ENCODE results near the gene WIPF2.
"Not testable (repeated sequence)": the region's sequence is repeated elsewhere in the genome, so short reads cannot be mapped to it uniquely, and the experiment has no call there.

The WIPF2 gene

GRCh38 chr17:40231928-40232327 lies 12.8 kb downstream of the WIPF2 start:
- TF ChIP-seq ZNF362 (tag by site-specific recombination; IDR thresholded peaks at IDR 0.05): peak; percentile 57; the same call in 1 of the 2 replicates
- POLR2A ChIA-PET: interaction anchor here (0.6 to 0.9 kb wide), 3 partner anchors 13 to 82 kb away, joined by 3 to 6 read pairs (median 6); partner anchors contain the start of gene WIPF2
- H3K4me3 ChIP-seq (ENCODE audit: low read depth, low read length); H3K27ac ChIP-seq (ENCODE audit: extremely low read depth, low read depth, low read length); H3K9me3 ChIP-seq (ENCODE audit: control insufficient read depth, insufficient read depth, low read depth, low read length); H3K4me1 ChIP-seq (ENCODE audit: control insufficient read depth, insufficient read depth, low read length): not testable (repeated sequence)
- CTCF ChIA-PET: interaction anchor here (0.5 to 0.9 kb wide), 4 partner anchors 13 to 627 kb away, joined by 3 to 4 read pairs (median 4); partner anchors contain the start of gene WIPF2
- H3K36me3 ChIP-seq (ENCODE audit: control insufficient read depth in 2 of 2, insufficient read depth in 1 of 2, low read length in 2 of 2): peaks cover 19 to 20% of the 10 kb centered on the region in 2 experiments

DNA sequence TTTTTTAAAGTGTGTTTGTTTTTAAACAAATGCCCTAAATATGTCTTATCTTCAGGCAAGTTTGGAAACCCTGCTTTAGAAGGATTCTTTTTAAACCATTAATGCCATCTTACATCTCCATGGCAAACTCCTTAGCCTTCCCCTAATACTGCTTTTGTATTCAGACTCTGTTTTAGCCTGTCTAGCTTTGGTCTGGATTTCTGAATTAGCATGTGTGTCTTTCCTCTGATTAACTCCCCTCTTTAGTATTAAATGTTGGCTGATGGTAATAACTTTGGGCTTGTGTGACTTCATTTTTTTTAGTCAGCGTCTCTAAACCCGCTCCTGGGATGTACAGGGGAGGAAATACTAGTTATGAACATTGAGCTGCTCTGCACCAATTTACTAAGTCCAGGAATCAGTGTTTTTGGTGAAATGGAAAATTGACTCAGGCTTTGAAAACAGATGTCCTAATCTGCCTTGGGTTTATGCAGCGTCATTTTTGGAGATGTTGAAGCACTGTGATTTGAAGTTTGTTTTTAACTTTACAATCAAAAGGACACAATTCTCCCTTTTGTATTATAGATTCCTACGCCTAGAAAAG lies 22.2 kb downstream of the WIPF2 start:
- peaks cover 3% of the 10 kb centered on the region; the same call in 1 of the 2 replicates for H3K4me1 ChIP-seq (ENCODE audit: control insufficient read depth, insufficient read depth, low read length)
- POLR2A ChIA-PET: interaction anchor here (1.7 kb wide), 1 partner anchor 22 kb away, joined by 5 read pairs; the partner anchor contains the start of gene WIPF2
- CTCF ChIA-PET: interaction anchor here (0.5 to 2.1 kb wide), 7 partner anchors 15 to 607 kb away, joined by 3 to 7 read pairs (median 5); partner anchors contain the start of gene WIPF2
- H3K36me3 ChIP-seq (ENCODE audit: control insufficient read depth in 2 of 2, insufficient read depth in 1 of 2, low read length in 2 of 2): peaks cover 0 to 5% of the 10 kb centered on the region in 2 experiments; a peak in 1 of 3 replicates
- H3K4me3 ChIP-seq (ENCODE audit: low read depth, low read length): no peak overlapping the region
- TF ChIP-seq SALL2 (tag by site-specific recombination; IDR thresholded peaks at IDR 0.05; ENCODE audit: borderline replicate concordance) (no peak), ZBTB20 (tag by site-specific recombination; IDR thresholded peaks at IDR 0.05) (peak; percentile 78)
- H3K27ac ChIP-seq (ENCODE audit: extremely low read depth, low read depth, low read length): no peak overlapping the region
- H3K9me3 ChIP-seq (ENCODE audit: control insufficient read depth, insufficient read depth, low read depth, low read length): no peaks in the 10 kb centered on the region

DNA sequence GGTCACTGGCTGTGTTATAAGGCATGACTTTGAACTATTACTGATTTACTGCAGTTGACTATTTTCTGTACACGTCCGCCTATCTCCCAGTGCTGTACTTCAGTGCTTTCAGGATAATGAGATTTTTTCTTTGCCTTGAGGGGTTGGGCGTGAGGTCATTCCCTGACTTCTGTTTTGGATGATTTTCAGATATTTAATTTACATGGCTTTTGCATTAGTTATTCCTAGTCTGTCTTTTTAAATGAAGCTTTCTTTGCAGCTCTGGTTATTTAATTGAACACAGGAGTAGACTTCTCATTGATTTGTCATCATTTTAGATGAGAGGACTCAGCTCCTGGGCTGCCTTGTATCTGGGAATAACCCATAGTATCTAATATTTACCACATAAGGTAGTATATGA lies 23.7 kb downstream of the WIPF2 start:
- POLR2A ChIA-PET: interaction anchor here (0.7 to 1.7 kb wide), 3 partner anchors 13 to 52 kb away, joined by 3 to 5 read pairs (median 3); partner anchors contain the start of gene WIPF2
- H3K9me3 ChIP-seq (ENCODE audit: control insufficient read depth, insufficient read depth, low read depth, low read length): no peaks in the 10 kb centered on the region
- no peak overlapping the region for H3K27ac ChIP-seq (ENCODE audit: extremely low read depth, low read depth, low read length)
- CTCF ChIA-PET: interaction anchor here (0.6 to 2.1 kb wide), 4 partner anchors 8 to 1688 kb away, joined by 3 to 6 read pairs (median 3); no protein-coding TSS in a partner anchor
- H3K4me3 ChIP-seq (ENCODE audit: low read depth, low read length): no peak overlapping the region
- TF ChIP-seq ZNF596 (tag by site-specific recombination; IDR thresholded peaks at IDR 0.05) (no peak), ZSCAN18 (tag by site-specific recombination; IDR thresholded peaks at IDR 0.05) (no peak), ZNF433 (tag by site-specific recombination; IDR thresholded peaks at IDR 0.05; ENCODE audit: low read depth) (no peak), BCL11A (tag by site-specific recombination; IDR thresholded peaks at IDR 0.05; ENCODE audit: low read depth) (no peak), ZNF266 (tag by site-specific recombination; IDR thresholded peaks at IDR 0.05; ENCODE audit: low read depth) (no peak), PRDM6 (tag by site-specific recombination; IDR thresholded peaks at IDR 0.05) (peak; percentile 82), ZNF302 (tag by site-specific recombination; IDR thresholded peaks at IDR 0.05; ENCODE audit: low read depth) (no peak), ZNF391 (tag by site-specific recombination; IDR thresholded peaks at IDR 0.05; ENCODE audit: borderline replicate concordance, low read depth) (no peak), ZNF513 (tag by site-specific recombination; IDR thresholded peaks at IDR 0.05) (no peak), OSR2 (tag by site-specific recombination; IDR thresholded peaks at IDR 0.05) (peak; percentile 75), ZNF629 (tag by site-specific recombination; IDR thresholded peaks at IDR 0.05) (peak; percentile 52; the same call in 1 of the 2 replicates), ZNF549 (tag by site-specific recombination; IDR thresholded peaks at IDR 0.05) (no peak), CTCF (tag by site-specific recombination; IDR thresholded peaks at IDR 0.05) (no peak)
- TF ChIP-seq, protein P1, sequence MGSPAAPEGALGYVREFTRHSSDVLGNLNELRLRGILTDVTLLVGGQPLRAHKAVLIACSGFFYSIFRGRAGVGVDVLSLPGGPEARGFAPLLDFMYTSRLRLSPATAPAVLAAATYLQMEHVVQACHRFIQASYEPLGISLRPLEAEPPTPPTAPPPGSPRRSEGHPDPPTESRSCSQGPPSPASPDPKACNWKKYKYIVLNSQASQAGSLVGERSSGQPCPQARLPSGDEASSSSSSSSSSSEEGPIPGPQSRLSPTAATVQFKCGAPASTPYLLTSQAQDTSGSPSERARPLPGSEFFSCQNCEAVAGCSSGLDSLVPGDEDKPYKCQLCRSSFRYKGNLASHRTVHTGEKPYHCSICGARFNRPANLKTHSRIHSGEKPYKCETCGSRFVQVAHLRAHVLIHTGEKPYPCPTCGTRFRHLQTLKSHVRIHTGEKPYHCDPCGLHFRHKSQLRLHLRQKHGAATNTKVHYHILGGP (tag by site-specific recombination; IDR thresholded peaks at IDR 0.05): no peak
- TF ChIP-seq, protein P2, sequence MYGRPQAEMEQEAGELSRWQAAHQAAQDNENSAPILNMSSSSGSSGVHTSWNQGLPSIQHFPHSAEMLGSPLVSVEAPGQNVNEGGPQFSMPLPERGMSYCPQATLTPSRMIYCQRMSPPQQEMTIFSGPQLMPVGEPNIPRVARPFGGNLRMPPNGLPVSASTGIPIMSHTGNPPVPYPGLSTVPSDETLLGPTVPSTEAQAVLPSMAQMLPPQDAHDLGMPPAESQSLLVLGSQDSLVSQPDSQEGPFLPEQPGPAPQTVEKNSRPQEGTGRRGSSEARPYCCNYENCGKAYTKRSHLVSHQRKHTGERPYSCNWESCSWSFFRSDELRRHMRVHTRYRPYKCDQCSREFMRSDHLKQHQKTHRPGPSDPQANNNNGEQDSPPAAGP (tag by site-specific recombination; IDR thresholded peaks at IDR 0.05): no peak
- no peaks in the 10 kb centered on the region; a peak in 1 of 3 replicates for H3K36me3 ChIP-seq (ENCODE audit: control insufficient read depth in 2 of 2, insufficient read depth in 1 of 2, low read length in 2 of 2)
- H3K4me1 ChIP-seq (ENCODE audit: control insufficient read depth, insufficient read depth, low read length): peaks cover 3% of the 10 kb centered on the region; the same call in 1 of the 2 replicates
